Ramos (cell line): ENCODE results near the gene S100A10.

Experiments used
- in situ Hi-C: fragments of 300-500 bp; cut with MboI; formaldehyde crosslinking; loops from one replicate; pipeline ENCODE4 v1.14.3; 2022; ENCODE audit warnings: low sequenced_read_pairs; ENCODE audit not compliant: unreplicated experiment

The S100A10 gene

DNA sequence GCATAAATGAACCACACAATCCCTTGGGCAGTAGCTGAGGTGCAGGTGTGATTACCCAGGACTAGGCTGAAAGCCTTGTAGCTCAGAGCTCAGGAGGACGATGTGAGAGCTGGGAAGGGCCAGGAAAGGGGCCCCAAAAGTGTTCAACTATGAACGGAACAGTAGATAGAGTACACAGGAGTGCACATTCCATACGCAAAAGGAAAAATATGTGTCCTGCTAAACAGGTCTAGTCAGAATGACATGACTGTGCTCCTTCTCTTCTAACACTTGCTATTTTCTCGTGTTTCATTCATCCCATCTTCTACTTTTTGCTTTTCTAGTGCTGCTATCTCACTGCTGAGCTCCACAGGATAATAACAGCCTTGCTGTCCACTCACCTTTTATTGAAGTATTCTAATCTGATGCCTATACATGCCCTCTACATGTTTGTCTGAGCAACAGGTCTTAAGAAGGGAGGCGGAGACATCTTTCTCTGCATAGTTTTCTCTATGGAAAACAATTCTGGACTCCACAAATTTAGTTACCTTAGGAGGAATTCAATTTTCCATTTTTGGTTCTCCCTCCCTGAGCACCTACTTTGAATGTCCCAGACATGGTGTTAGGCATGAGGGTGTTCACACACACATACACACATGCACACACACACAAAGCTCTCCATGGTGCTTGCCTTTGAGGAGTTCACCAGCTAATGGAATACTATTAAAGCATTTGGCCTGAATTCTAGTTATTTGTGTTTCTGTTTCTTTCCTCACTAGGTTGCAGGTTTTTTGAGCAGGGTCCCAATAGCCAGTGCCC is 3.4 kb downstream of the S100A10 start:
- in situ Hi-C loops: no loop called here

- in situ Hi-C loops: no loop called here
Measured at GRCh38 chr1:151989211-151989862, 4.3 kb downstream of the S100A10 start.

DNA sequence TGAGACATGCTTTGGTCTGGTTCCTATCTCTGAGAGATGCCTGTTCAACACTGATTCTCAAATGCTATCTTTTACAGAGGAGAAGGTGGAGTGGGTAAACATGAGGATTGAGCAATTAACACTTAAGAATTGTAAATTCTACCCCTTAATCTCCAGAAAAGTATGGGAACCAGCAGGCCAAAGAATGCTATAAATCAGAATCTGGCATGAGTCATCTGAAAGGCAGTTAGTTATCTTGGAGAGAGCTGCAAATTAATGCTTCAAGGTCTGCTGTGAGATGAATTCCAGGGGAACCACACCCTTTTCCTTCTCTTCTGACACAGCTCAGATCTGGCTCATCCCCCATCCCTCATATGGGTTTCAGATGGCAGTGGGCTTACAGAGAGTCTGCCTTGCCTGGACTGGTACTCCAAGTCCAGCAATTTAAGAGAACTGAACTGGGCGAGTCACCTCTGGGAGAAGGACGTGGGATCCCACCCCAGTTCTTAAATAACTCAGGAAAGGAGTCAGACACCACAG is 5.2 kb downstream of the S100A10 start:
- in situ Hi-C loops: no loop called here

GRCh38 chr1:151986501-151987190 is 7.0 kb downstream of the S100A10 start:
- in situ Hi-C loops: no loop called here

DNA sequence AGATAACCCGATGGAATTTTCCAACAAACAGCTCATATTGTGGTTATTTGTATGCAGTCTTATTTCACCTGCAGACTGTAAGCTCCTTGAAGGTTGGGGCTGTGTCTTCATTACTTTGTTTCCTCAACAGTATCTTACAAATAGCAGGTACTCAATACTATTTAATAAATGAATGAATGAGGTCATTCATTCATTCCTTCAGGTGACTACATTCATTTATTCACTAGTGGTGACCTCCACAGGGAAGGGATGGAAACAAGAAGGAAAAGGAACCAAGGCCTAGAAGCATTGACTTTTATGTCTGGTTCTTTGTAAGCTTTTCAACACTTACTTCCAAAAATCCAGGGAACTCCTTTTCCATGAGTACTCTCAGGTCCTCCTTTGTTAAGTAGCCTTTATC is 7.9 kb downstream of the S100A10 start:
- in situ Hi-C loops: no loop called here

DNA sequence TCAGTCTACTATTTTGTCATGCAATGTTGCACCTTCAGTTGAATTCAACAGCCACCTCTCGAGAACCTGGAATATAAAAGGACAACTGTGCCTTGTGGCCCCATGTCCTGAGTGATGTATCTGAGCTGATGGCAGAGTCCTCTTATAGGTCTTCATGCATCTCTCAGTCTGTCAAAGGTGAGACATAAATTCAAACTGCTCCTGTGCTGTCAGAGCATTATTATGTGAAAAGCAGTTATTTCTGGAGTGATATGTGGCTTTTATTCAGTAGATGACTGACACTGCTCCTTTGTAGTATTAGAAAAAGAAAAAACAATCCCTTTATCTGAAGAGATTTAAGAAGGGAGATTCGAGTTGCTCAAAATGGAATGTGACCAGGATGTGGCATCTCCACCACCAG is 8.4 kb downstream of the S100A10 start:
- in situ Hi-C loops: no loop called here

DNA sequence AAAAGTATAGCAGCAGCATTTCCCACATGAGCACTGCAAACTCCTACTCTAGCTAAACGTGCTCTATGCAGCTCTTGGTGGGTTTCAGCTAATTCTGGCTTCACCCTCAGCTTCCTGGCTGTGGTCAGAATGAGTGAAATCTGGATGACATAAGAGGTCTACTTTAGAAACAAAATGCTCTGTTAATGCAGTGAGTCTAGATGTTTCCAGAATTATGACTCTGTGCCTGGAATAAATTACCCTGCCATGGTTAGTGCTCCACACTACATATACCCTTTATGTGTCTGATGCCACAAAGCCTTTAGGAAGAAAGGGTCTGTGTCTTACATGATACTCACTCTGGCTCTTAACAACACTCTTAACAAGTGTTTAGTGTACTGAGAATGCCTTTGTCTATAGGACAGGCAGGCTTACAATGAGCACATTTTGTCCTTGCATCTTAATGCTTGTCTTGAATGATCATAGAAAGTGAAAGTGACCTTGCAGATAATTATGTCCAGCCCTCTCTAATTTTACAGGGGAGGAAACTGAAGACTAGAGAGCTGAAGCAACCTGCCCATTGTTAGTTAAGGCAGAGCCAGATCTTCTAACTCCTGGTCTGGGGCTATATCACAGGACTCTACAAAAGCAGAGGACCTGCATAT is 9.2 kb downstream of the S100A10 start:
- in situ Hi-C loops: no loop called here

DNA sequence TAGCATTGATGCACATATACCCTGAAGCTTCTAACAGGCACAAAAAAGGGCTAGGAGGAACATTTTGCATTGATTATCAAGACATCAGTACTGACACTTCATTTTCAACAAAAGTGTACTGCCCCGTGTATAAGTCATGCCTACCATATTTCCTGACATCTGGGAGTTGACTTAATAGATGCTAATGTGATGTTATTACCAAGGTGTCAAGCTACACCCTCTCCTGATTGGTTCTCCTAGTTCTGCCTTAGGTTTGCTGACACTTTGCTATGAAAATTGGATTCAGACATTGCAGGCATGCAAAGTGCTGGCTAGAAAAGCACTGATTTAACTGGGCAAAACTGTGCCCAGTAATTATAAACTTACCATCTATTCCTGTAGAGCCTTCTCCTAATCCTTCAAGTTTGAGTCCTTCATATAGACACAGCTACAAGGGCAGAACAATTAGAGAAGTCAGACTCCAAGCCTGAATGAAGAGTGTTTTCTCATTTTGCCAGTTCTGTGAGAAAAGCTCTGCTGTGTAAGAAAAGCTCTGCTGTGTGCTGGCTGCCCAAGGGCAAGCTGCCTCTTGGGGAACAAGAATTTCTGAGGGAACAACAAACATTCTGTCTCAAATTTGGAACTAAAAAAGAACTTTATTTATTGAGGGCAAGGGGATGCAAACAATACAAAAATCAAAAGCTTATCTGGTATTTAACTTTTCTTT is 11.2 kb downstream of the S100A10 start:
- in situ Hi-C loops: no loop called here

DNA sequence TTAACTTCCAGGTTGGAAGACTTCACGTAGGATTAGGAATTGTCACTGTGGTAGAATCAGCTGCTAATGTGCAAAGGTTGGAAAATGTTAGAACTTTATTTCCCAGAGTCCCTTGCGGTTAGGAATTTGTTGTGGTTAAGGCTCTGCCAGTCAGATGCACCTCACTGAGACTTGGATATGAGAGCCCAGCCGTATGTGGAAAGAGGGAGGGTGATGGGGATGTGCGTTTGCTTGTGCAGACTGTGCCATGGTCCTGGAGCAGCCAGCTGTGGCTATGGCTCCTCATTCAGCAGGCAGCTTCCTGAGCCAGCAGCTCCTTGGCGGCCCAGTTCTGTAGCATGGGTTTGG is 12.5 kb downstream of the S100A10 start:
- in situ Hi-C loops: no loop called here

DNA sequence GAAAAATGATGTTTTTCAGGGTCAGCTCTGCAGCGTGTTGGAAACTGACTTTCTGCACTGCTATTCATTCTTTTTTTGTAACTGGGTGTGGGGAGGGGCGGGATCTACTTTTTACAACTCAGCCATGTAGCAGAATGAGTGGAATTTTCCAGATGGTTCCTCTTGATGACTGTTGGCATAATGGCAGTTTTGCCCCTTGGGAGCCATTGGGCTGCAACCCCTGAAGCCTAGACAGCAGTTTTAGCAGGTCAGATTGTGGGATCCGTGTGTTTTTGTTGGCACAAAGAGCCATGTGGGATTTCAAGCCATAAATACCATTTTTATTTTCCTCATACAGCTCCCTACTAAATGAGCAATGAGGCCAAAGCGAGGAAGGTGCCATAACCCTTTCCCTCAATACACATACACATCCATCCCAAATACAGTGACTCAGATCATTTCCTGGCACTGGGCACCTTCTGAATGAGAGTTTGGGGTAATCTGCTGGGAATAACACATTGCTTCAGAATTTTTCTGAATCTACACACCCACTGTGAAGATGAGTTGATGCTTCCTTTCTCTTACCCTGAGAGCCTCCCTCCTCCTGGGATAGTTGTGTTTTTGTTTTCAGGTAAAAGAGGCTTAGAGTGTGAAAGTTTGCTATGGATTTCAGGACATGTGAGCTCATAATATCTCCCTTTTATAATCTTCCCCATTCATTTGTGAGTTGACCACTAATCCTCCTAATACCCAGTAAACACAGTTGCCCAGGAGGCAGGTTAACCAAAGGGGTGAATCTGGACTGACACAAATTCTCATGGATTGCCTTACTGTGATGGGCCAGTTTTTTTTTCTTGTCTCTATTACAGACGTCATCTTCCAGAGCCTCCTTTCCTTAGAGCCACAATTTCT is 13.1 kb downstream of the S100A10 start:
- in situ Hi-C loops: no loop called here

DNA sequence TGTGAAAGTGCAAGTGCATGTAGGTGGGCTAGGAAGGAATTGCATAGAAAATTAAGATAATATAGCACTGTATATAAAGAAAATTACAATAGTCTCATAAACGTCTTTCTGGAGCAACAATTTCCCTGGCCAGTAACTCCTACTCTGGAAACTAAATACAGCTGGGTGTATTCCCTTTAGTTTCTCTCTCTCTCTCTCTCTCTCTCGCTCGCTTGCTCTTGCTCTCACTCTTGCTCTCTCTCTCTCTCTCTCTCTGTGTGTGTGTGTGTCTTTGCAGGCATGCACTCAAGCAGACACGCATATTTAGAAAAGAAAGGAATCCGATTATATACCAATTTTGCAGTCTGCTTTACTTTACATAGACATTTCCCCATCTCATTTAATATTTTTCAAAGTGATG is 14.7 kb downstream of the S100A10 start:
- in situ Hi-C loops: no loop called here

- in situ Hi-C loops: no loop called here
Measured at GRCh38 chr1:151977662-151978230, 15.9 kb downstream of the S100A10 start.

GRCh38 chr1:151976858-151977257 is 16.8 kb downstream of the S100A10 start:
- in situ Hi-C loops: no loop called here

GRCh38 chr1:151976015-151976343 is 17.7 kb downstream of the S100A10 start:
- in situ Hi-C loops: no loop called here

DNA sequence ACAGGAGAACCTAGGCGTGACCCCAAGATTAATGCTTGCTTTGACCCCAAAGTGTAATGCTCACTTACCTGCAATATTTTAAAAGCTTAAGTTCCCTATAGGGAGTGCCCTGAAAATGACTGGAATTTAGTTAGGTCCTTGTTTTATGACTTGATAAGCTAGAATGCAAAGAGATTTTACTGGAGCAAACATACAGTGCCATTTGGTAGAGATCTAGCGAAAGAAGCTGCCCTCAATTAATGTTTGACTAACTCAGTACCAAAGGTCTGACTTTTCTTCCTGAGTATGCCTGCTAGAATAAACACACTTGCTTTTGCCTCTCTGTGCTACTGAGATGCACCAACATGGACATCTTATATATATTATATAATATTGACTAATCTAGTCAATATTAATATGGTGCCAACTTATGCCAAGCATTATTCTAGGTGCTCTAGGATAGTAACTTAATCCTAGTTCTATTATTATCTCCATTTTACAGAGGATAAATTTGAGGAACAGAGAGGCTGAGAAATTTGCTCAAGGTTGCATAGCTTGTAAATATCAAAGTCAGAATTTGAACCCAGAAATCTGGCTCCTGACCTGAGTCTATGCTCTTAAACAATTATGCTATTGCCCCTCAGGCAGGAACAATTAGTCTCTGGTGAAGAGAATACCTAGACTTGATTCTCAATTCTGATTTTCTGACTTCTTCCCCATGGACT is 18.2 kb downstream of the S100A10 start:
- in situ Hi-C loops: no loop called here

GRCh38 chr1:151972542-151973248 is 21.0 kb downstream of the S100A10 start:
- in situ Hi-C loops: no loop called here

GRCh38 chr1:151970626-151971025 is 23.0 kb downstream of the S100A10 start:
- in situ Hi-C loops: no loop called here

DNA sequence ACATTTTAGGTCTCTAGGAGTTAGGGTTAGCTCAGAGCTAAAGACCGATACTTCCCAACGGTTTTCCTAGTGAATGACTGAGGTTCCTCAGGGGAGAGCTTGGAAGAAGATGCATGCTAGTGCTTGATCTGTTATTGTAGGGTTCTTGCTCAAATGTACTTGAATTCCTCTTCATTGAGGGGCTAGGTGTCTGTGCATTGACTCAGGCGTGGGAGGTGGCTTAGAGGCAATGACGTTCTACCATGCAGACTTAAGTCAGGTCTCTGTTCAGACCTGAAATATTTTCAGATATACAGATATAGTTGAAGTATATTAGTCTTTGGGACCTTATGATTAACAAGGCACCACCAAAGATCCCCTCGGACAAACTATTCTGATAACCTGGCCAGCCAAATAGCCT is 23.5 kb downstream of the S100A10 start:
- in situ Hi-C loops: no loop called here
